G401 (cell line): ENCODE measurements around the gene ZBTB33. TPM values are rescaled to one million over a fixed set of nuclear protein-coding genes. Genes with fewer than 3 reads are reported as not detected.

ENCODE experiments used
- DNase-seq: peaks from one replicate; pipeline ENCODE4 v3.0.0-alpha.2; 2015; ENCODE audit warnings: low spot score
- in situ Hi-C: cut with HindIII; loops from 2 replicates; pipeline ENCODE4 v1.10.0; 2016; ENCODE audit warnings: low sequenced_read_pairs, mixed read lengths
- total RNA-seq: library from RNA; depleted of rRNA; stranded (reverse); fragments of >200 nt; shearing (Covaris generic); gene quantifications from 2 replicates; pipeline ENCODE4 v1.2.3, GENCODE V29; 2014; rRNA removed

Gene ZBTB33
- total RNA-seq = 5.0 and 6.1 TPM in 2 replicates

- in situ Hi-C loops = no loop called here
- DNase-seq = peak; percentile 92
These were observed at the start of gene ZBTB33 for GRCh38 chrX:120250522-120251271. ZBTB33 (plus strand) TSS chrX:120250812; CDS start chrX:120253416, 2,604 bp downstream.

GRCh38 chrX:120200851-120201250 is 49.8 kb upstream of the ZBTB33 start:
- DNase-seq = no peak
- in situ Hi-C loops = no loop called here

GRCh38 chrX:120205816-120206753 is 44.5 kb upstream of the ZBTB33 start:
- no peak for DNase-seq
- in situ Hi-C loops = no loop called here

GRCh38 chrX:120207009-120207605 is 43.5 kb upstream of the ZBTB33 start:
- in situ Hi-C loops = no loop called here
- no peak for DNase-seq

- in situ Hi-C loops = no loop called here
- DNase-seq = peak; percentile 67
These were observed 37.0 kb upstream of the ZBTB33 start for GRCh38 chrX:120213438-120214265.

GRCh38 chrX:120223374-120223773 is 27.2 kb upstream of the ZBTB33 start:
- in situ Hi-C loops = no loop called here
- no peak for DNase-seq

GRCh38 chrX:120224388-120224787 is 26.2 kb upstream of the ZBTB33 start:
- DNase-seq = no peak
- in situ Hi-C loops = no loop called here

GRCh38 chrX:120228187-120228908 is 22.3 kb upstream of the ZBTB33 start:
- in situ Hi-C loops = no loop called here

GRCh38 chrX:120235284-120235683 is 15.3 kb upstream of the ZBTB33 start:
- DNase-seq = no peak
- in situ Hi-C loops = no loop called here

More at GRCh38 chrX:120228187-120228908, 22.3 kb upstream of the ZBTB33 start:
- DNase-seq = no peak

GRCh38 chrX:120236687-120237479 is 13.7 kb upstream of the ZBTB33 start:
- in situ Hi-C loops = no loop called here
- DNase-seq = no peak

GRCh38 chrX:120238933-120239332 is 11.7 kb upstream of the ZBTB33 start:
- in situ Hi-C loops = no loop called here
- DNase-seq = no peak

GRCh38 chrX:120242813-120243212 is 7.8 kb upstream of the ZBTB33 start:
- no peak for DNase-seq
- in situ Hi-C loops = no loop called here

GRCh38 chrX:120244395-120244734 is 6.2 kb upstream of the ZBTB33 start:
- in situ Hi-C loops = no loop called here
- DNase-seq = no peak

- DNase-seq = peak; percentile 78
- in situ Hi-C loops = no loop called here
These were observed 5.7 kb upstream of the ZBTB33 start for GRCh38 chrX:120244735-120245498.

GRCh38 chrX:120251471-120252011 is 929 bp downstream of the ZBTB33 start:
- peak; percentile 34 for DNase-seq
- in situ Hi-C loops = no loop called here

GRCh38 chrX:120253784-120254183 is 3.2 kb downstream of the ZBTB33 start:
- in situ Hi-C loops = no loop called here
- no peak for DNase-seq

- DNase-seq = no peak
- in situ Hi-C loops = no loop called here
These were observed 9.8 kb downstream of the ZBTB33 start for GRCh38 chrX:120260369-120260768.
